Ascending aorta (tissue), 2 donors: ENCODE results near the gene PLK5. TPM values are rescaled to one million over a fixed set of nuclear protein-coding genes. Genes with fewer than 3 reads are reported as not detected.

Experiments used
- DNase-seq, 2 donors: peaks; one replicate each; pipeline ENCODE4 v3.0.0-alpha.2; 2019; ENCODE audit warnings: low spot score in 2 of 2
- H3K27ac ChIP-seq, 2 donors: fragments of 200-600 bp; sonication (generic); one replicate each; pipeline ENCODE4 v1.5.1; 2016 to 2017; ENCODE audit warnings: mild to moderate bottlenecking in 1 of 2
- H3K27me3 ChIP-seq: fragments of 200-600 bp; sonication (generic); one replicate; pipeline ENCODE4 v1.5.1; 2017
- H3K36me3 ChIP-seq, 2 donors: fragments of 200-600 bp; sonication (generic); one replicate each; pipeline ENCODE4 v1.5.1; 2016
- H3K4me1 ChIP-seq, 2 donors: fragments of 200-600 bp; sonication (generic); one replicate each; pipeline ENCODE4 v1.5.1; 2016 to 2017; ENCODE audit warnings: mild to moderate bottlenecking in 1 of 2
- H3K4me3 ChIP-seq, 2 donors: fragments of 200-600 bp; sonication (generic); one replicate each; pipeline ENCODE4 v1.5.1; 2016 to 2017; ENCODE audit warnings: mild to moderate bottlenecking in 1 of 2
- H3K9me3 ChIP-seq, 2 donors: fragments of 200-600 bp; sonication (generic); one replicate each; pipeline ENCODE4 v1.5.1; 2016
- intact Hi-C: fragments of 100-400 bp; cut with DNase I; formaldehyde crosslinking; loops from one replicate; pipeline ENCODE4 v1.15.1; 2023
- total RNA-seq: library from RNA; depleted of rRNA; stranded (reverse); fragments of >200 nt; gene quantifications from one replicate; pipeline ENCODE4 v1.1.0, GENCODE V29; 2016
- TF ChIP-seq, protein P1 (sequence below), 3 experiments: fragments of 200-600 bp in 2 of 3; fragments of 450-650 bp in 1 of 3; sonication (generic) in 2 of 3; IDR thresholded peaks; one replicate each; pipeline ENCODE4 v1.5.1; 2016 to 2019; ENCODE audit warnings: antibody characterized with exemption in 3 of 3, mild to moderate bottlenecking in 1 of 3, moderate library complexity in 1 of 3

Gene PLK5
- total RNA-seq, 1 donor from 2014 or later = not detected

DNA sequence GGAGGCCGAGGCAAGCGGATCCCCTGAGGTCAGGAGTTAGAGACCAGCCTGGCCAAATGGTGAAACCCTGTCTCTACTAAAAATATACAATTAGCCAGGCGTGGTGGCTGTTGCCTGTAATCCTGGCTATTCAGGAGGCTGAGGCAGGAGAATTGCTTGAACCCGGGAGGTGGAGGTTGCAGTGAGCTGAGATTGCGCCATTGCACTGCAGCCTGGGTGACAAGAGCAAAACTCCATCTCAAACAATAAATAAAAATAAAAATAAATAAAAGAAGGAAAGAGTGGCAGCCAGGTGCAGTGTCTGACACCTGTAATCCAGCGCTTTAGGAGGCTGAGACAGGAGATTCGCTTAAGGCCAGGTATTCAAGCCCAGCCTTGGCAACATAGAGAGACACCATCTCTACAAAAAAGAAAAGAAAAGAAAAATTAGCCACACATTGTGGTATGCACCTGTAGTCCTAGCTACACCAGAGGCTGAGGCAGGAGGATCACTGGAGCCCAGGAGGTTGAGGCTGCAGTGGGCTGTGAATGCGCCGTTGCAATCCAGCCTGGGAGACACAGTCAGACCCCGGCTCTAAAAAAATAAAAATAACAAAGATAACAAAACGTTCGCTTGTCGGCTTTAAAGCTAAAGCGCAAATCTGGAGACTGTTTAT lies 21.3 kb upstream of the PLK5 start:
- H3K4me1 ChIP-seq = peaks cover 0 to 9% of the 10 kb centered on the region in 2 donors
- H3K9me3 ChIP-seq = no peaks in the 10 kb centered on the region
- no peak for DNase-seq
- H3K36me3 ChIP-seq = no peaks in the 10 kb centered on the region
- intact Hi-C loops = no loop called here
- TF ChIP-seq, protein P1, sequence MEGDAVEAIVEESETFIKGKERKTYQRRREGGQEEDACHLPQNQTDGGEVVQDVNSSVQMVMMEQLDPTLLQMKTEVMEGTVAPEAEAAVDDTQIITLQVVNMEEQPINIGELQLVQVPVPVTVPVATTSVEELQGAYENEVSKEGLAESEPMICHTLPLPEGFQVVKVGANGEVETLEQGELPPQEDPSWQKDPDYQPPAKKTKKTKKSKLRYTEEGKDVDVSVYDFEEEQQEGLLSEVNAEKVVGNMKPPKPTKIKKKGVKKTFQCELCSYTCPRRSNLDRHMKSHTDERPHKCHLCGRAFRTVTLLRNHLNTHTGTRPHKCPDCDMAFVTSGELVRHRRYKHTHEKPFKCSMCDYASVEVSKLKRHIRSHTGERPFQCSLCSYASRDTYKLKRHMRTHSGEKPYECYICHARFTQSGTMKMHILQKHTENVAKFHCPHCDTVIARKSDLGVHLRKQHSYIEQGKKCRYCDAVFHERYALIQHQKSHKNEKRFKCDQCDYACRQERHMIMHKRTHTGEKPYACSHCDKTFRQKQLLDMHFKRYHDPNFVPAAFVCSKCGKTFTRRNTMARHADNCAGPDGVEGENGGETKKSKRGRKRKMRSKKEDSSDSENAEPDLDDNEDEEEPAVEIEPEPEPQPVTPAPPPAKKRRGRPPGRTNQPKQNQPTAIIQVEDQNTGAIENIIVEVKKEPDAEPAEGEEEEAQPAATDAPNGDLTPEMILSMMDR (IDR thresholded peaks at IDR 0.05) = no peak
- no peak overlapping the region for H3K4me3 ChIP-seq
- peaks cover 13% of the 10 kb centered on the region for H3K27me3 ChIP-seq
- H3K27ac ChIP-seq = no peak overlapping the region

DNA sequence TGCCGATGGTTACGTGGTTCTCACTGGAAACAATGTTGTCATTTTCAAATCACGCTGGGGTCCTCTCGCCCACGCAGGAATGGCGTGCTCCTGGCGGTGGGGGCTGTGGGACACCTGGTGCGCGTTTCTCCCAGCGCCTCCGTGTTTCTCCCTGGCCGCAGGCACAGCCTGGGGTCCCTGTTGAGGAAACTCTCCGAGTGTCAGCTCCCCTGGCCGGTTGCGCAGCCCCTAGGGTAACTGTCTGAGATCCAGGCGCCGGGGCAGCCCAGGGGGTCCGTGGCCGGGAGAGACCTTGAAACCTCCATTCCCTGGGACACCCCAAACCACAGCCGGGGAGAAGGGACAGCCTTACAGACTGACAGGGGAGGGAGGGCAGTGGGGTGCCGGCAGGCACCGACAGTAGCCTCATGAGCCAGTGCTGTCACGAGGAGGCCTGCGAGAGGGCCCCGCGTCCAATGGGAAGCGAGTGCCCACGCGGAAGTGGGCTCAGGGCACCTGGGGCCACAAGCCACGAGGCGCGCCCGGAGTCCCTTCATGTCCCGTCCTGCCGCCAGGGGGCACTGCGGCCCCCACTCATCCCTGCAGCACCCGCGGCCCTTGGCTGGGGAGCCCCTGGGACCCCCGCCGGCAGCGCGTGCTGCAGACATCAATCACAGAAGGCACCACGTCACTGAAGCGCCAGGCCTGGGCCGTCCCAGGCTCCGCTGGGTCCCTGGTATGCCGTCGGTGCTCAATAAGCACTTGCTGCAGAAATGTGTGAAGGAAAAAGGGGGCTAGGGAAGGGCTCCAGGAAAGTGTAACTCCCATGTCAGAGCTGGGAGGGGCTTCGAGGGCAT lies 20.6 kb upstream of the PLK5 start:
- H3K4me1 ChIP-seq = peaks cover 0 to 10% of the 10 kb centered on the region in 2 donors
- peaks cover 13% of the 10 kb centered on the region for H3K27me3 ChIP-seq
- TF ChIP-seq, protein P1 (IDR thresholded peaks at IDR 0.05) = peak; percentile 73 to 76 (median 75)
- intact Hi-C loops = no loop called here
- DNase-seq = peak in 1 of 2 donors; percentile 72
- no peaks in the 10 kb centered on the region for H3K36me3 ChIP-seq
- H3K9me3 ChIP-seq = no peaks in the 10 kb centered on the region
- H3K27ac ChIP-seq = no peak overlapping the region
- H3K4me3 ChIP-seq = no peak overlapping the region

DNA sequence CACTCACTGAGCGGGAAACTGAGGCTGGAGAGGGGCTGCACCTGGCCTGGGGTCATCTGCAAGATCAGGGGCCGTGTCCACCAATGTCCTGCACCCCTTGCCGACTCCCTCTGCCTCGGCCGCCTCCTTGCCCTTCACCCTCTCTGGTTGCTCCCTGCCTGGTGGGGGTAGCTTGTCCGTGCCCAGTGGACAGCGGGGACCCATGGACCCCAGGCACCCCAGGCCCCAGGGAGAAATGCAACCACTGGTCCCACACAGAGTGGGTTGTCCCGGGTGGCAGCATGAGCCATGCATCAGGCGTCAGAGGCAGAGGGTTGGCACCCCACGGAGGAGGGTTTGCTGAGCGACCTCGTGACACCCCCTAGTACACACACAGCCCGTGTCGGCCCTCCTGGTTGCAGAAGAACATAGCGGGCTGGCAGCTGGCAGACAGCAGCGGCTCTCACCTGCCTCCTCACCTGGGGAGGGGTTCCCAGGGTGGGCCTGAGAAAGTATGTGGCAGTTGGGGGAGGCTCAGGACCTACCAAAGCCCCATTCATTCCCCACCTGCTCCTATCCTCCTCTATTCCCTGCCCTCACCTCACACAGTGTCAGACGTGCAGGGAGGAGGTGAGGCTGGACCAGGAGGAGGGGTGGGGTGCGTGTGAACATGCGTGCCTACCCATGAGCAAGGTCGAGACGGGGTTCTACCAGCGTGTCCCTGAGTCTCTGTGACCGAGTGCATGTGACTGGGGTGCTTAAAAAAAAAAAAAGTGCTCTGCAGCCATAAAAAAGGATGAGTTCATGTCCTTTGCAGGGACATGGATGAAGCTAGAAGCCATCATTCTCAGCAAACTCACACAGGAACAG lies 19.7 kb upstream of the PLK5 start:
- intact Hi-C loops = no loop called here
- peaks cover 13% of the 10 kb centered on the region for H3K27me3 ChIP-seq
- H3K36me3 ChIP-seq = no peaks in the 10 kb centered on the region
- no peak for DNase-seq
- no peaks in the 10 kb centered on the region for H3K9me3 ChIP-seq
- no peak overlapping the region for H3K4me3 ChIP-seq
- peaks cover 0 to 13% of the 10 kb centered on the region in 2 donors for H3K4me1 ChIP-seq
- no peak overlapping the region for H3K27ac ChIP-seq
- TF ChIP-seq, protein P1 (IDR thresholded peaks at IDR 0.05) = no peak

DNA sequence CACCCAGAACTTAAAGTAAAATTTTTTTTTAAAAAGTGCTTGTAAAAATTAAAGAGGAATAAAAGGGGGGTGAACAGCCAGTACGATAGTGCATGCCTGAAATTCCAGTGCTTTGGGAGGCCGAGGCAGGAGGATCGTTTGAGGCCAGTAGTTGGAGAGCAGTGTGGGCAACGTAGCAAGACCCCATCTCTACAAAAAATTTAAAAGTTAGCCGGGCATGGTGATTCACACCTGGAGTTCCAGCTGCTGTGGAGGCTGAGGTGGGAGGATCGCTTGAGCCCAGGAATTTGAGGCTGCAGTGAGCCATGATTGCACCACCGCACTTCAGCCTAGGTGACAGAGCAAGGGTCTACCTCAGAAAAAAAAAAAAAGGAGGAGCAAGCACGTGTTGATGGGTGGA lies 18.9 kb upstream of the PLK5 start:
- no peak overlapping the region for H3K27ac ChIP-seq
- intact Hi-C loops = no loop called here
- H3K4me1 ChIP-seq = peaks cover 0 to 13% of the 10 kb centered on the region in 2 donors
- H3K4me3 ChIP-seq = no peak overlapping the region
- no peaks in the 10 kb centered on the region for H3K9me3 ChIP-seq
- H3K27me3 ChIP-seq = peaks cover 13% of the 10 kb centered on the region
- TF ChIP-seq, protein P1 (IDR thresholded peaks at IDR 0.05) = no peak
- H3K36me3 ChIP-seq = no peaks in the 10 kb centered on the region
- DNase-seq = no peak

DNA sequence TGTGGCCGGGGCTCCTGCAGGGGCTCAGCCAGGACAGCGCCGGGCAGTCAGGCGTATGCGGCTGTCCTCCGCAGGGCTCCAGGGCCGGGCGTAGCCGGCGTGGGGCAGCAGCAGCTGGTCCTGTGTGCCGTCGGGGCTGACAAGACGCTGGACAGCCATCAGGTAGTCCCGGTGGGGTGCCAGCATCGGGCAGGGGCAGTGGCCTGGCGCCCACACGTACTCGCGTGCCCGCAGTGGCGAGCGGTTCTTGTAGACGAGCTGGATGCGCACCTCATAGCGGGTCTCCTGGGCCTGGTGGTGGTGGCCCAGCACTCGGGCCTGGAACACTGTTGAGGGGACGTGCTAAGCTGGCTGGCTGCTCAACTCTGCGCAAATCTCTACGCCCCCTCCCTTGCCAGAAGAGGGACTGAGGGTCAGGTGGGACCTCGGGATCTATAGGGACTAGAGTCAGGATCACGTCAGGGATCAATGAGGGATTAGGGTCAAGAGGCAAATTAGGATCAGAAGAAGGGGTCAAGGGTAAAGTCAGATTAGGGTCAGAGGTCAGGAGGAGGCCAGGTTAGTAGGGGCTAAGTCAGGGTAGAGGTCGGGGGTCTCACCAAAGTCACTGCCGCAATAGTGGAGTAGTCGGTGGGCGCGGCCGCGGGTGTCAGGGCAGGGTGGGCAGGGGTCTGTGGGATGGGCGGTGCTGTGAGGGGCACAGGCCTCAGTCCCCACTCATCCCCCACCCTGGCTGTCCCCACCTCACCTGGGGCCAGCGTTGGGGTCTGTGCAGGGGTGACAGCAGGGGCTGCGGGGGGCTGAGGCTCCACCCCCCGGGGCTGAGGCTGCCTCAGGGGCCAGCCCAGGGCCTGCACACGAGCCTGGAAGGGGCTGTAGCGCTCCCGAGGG lies 17.6 kb upstream of the PLK5 start:
- Histone ChIP-seq H3K27ac (no peak overlapping the region), H3K4me1 (peaks cover 0 to 13% of the 10 kb centered on the region in 2 donors), H3K36me3 (no peaks in the 10 kb centered on the region), H3K27me3 (peaks cover 13% of the 10 kb centered on the region), H3K9me3 (no peaks in the 10 kb centered on the region), H3K4me3 (no peak overlapping the region)
- DNase-seq = no peak
- TF ChIP-seq, protein P1 (IDR thresholded peaks at IDR 0.05) = no peak
- intact Hi-C loops = no loop called here
